Measurements from ENCODE around the gene CASQ1.

DNA sequence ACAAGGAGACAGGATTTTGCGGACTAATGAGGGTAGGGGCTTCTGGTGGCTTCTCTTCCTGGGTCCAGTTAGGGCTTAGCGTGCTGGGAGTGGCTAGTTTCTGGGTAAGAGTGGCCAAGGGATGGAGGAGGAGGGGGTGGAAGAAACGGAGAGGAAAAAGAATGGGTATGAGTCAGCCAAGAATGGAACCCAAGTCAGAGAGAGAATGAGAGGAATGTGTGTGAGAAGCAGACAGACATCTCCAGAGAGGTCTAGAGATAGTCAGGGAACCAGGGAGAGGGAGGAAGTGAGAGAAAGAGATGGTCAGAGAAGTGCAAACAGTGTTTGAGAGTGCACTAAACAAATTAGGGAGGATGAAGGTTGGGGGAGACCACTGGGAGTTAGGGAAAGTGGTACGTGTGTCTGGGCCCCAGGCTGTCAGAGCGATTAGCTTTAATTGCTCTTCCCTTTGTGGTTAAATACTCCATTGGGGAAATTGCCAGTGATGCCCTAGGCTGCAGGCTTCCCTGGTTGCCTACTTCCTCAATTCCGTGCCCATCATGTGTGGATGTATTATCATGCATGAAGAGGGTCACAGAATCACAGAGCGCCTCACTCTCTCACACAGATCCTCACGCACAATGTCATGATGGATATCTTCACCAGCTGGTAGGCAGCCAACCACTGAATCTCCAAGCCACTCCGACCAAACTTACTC is 16.2 kb downstream of the CASQ1 start:
- TF ChIP-seq, protein P1, sequence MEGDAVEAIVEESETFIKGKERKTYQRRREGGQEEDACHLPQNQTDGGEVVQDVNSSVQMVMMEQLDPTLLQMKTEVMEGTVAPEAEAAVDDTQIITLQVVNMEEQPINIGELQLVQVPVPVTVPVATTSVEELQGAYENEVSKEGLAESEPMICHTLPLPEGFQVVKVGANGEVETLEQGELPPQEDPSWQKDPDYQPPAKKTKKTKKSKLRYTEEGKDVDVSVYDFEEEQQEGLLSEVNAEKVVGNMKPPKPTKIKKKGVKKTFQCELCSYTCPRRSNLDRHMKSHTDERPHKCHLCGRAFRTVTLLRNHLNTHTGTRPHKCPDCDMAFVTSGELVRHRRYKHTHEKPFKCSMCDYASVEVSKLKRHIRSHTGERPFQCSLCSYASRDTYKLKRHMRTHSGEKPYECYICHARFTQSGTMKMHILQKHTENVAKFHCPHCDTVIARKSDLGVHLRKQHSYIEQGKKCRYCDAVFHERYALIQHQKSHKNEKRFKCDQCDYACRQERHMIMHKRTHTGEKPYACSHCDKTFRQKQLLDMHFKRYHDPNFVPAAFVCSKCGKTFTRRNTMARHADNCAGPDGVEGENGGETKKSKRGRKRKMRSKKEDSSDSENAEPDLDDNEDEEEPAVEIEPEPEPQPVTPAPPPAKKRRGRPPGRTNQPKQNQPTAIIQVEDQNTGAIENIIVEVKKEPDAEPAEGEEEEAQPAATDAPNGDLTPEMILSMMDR (IDR thresholded peaks at IDR 0.05; ENCODE audit: insufficient read depth, low read depth, low read length), result no peak
- TF ChIP-seq EZH2 (IDR thresholded peaks at IDR 0.05; ENCODE audit: insufficient read depth, low read length), result no peak

All from astrocyte (in vitro differentiated cells and primary cell).